GM12892 (cell line): ENCODE measurements around the gene CAMK2D.

Source experiments
- POLR2A ChIP-seq: IDR thresholded peaks from 2 replicates; pipeline ENCODE4 v1.6.1; 2011; ENCODE audit warnings: low read depth, low read length, control low read depth
- POLR2AphosphoS5 ChIP-seq: IDR thresholded peaks from 2 replicates; pipeline ENCODE4 v1.6.1; 2011; ENCODE audit warnings: low read depth, low read length, control low read depth
- TAF1 ChIP-seq: IDR thresholded peaks from 2 replicates; pipeline ENCODE4 v1.6.1; 2011; ENCODE audit warnings: low read depth, mild to moderate bottlenecking, control low read depth, low read length, borderline replicate concordance

GRCh38 chr4:113639326-113639725 lies 122.2 kb downstream of the CAMK2D start:
- no peak for TF ChIP-seq POLR2A
- no peak for TF ChIP-seq POLR2AphosphoS5
- no peak for TF ChIP-seq TAF1
